ENCODE data around the gene JMJD4.

The JMJD4 gene

GRCh38 chr1:227749225-227749624 lies 14.1 kb upstream of the JMJD4 start:
- no peak for DNase-seq (ENCODE audit: low read depth)

GRCh38 chr1:227748496-227749182 lies 13.5 kb upstream of the JMJD4 start:
- no peak for DNase-seq (ENCODE audit: low read depth)

GRCh38 chr1:227747948-227748495 lies 12.9 kb upstream of the JMJD4 start:
- no peak for DNase-seq (ENCODE audit: low read depth)

- no peak for DNase-seq (ENCODE audit: low read depth)
Observed at GRCh38 chr1:227747382-227747781, 12.3 kb upstream of the JMJD4 start.

GRCh38 chr1:227746676-227747075 lies 11.6 kb upstream of the JMJD4 start:
- DNase-seq (ENCODE audit: low read depth) = no peak

GRCh38 chr1:227745568-227746265 lies 10.6 kb upstream of the JMJD4 start:
- DNase-seq (ENCODE audit: low read depth) = no peak

GRCh38 chr1:227744668-227745067 lies 9.6 kb upstream of the JMJD4 start:
- DNase-seq (ENCODE audit: low read depth) = no peak

GRCh38 chr1:227742738-227743715 lies 7.9 kb upstream of the JMJD4 start:
- DNase-seq (ENCODE audit: low read depth) = no peak

GRCh38 chr1:227741166-227741870 lies 6.2 kb upstream of the JMJD4 start:
- DNase-seq (ENCODE audit: low read depth) = no peak

GRCh38 chr1:227740401-227740960 lies 5.4 kb upstream of the JMJD4 start:
- DNase-seq (ENCODE audit: low read depth) = no peak

- no peak for DNase-seq (ENCODE audit: low read depth)
Observed at GRCh38 chr1:227739636-227740035, 4.5 kb upstream of the JMJD4 start.

- no peak for DNase-seq (ENCODE audit: low read depth)
Observed at GRCh38 chr1:227738820-227739219, 3.7 kb upstream of the JMJD4 start.

GRCh38 chr1:227736814-227737432 lies 1.8 kb upstream of the JMJD4 start:
- no peak for DNase-seq (ENCODE audit: low read depth)

GRCh38 chr1:227735539-227736285 lies 610 bp upstream of the JMJD4 start:
- DNase-seq (ENCODE audit: low read depth) = no peak

- no peak for DNase-seq (ENCODE audit: low read depth)
Observed at GRCh38 chr1:227734546-227734855, 601 bp downstream of the JMJD4 start.

- no peak for DNase-seq (ENCODE audit: low read depth)
Observed at GRCh38 chr1:227733751-227734545, 1.2 kb downstream of the JMJD4 start.

GRCh38 chr1:227733309-227733705 lies 1.8 kb downstream of the JMJD4 start:
- no peak for DNase-seq (ENCODE audit: low read depth)

GRCh38 chr1:227732586-227733308 lies 2.4 kb downstream of the JMJD4 start:
- no peak for DNase-seq (ENCODE audit: low read depth)
